Measurements from ENCODE around the gene MAGI3.
A peak's percentile ranks its signal among the peaks of the same experiment; 100 is the strongest.

The MAGI3 gene

DNA sequence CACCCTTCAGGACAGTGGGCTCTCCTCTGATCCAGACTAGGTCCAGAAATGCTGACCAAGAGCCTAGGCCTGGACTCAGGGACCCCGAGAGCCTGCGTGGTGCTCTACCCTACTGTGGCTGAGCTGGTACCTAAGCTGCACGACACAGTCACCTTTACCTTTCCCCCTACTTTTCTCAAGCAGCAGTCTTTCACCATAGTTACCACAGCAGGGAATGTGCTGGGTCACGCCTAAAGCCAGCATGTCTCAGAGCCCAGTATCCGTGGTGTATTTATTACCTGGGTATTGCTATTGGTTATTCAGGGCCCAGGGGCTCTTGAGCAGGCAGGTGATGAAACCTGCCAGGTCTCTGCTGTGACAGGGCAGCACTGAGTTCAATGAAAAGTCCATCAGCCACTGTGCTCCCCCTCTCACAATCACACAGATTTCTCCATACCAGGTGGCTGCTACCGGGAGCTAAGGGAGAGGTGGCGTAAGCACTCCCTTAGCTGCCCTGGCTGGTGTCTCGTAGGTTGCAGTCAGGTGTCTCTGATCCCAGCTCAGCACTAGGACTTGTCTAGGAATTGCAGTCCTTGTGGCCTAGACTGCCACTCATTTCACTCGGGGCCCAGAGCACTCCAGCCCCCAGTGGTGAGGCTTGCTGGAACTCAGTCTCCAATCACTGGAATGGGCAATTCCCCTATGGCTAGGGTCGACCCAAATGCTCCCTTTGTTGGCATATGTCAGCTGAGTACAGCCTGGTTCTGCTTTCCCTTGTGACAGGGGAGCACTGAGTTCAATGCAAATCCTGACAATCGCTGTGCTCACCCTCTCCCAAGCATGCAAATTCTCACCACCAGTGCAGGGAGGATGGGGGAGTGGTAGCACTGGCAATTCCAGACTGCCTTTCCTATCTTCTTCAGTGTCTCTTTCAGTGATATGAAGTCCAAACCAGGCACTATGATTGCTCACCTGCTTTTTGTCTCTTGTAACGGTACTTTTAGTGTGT is 240.3 kb downstream of the MAGI3 start:
- Histone ChIP-seq H3K27ac (ENCODE audit: poor library complexity, severe bottlenecking) (no peak overlapping the region), H3K27me3 (ENCODE audit: insufficient read depth, poor library complexity, severe bottlenecking) (no peaks in the 10 kb centered on the region), H3K9me3 (ENCODE audit: severe bottlenecking) (peaks cover 1% of the 10 kb centered on the region), H3K4me3 (ENCODE audit: severe bottlenecking) (no peak overlapping the region), H3K36me3 (ENCODE audit: low read depth) (peaks cover 3% of the 10 kb centered on the region; the same call in 1 of the 2 replicates), H3K4me1 (ENCODE audit: insufficient read depth, poor library complexity, severe bottlenecking) (no peaks in the 10 kb centered on the region)
- ATAC-seq (ENCODE audit: low read depth) = no peak
- no peak for TF ChIP-seq CTCF (IDR thresholded peaks at IDR 0.05; ENCODE audit: poor library complexity, severe bottlenecking)
- no peak for DNase-seq (ENCODE audit: low spot score)

GRCh38 chr1:113641396-113641795 is 251.1 kb downstream of the MAGI3 start:
- ATAC-seq (ENCODE audit: low read depth) (no peak), DNase-seq (ENCODE audit: low spot score) (no peak)
- Histone ChIP-seq H3K36me3 (ENCODE audit: low read depth) (0 out of 2 replicates have a peak, but pooled peaks cover 3% of the 10 kb centered on the region), H3K4me1 (ENCODE audit: insufficient read depth, poor library complexity, severe bottlenecking) (no peaks in the 10 kb centered on the region), H3K4me3 (ENCODE audit: severe bottlenecking) (no peak overlapping the region), H3K9me3 (ENCODE audit: severe bottlenecking) (no peaks in the 10 kb centered on the region), H3K27ac (ENCODE audit: poor library complexity, severe bottlenecking) (no peak overlapping the region), H3K27me3 (ENCODE audit: insufficient read depth, poor library complexity, severe bottlenecking) (no peaks in the 10 kb centered on the region)
- TF ChIP-seq CTCF (IDR thresholded peaks at IDR 0.05; ENCODE audit: poor library complexity, severe bottlenecking) = no peak

DNA sequence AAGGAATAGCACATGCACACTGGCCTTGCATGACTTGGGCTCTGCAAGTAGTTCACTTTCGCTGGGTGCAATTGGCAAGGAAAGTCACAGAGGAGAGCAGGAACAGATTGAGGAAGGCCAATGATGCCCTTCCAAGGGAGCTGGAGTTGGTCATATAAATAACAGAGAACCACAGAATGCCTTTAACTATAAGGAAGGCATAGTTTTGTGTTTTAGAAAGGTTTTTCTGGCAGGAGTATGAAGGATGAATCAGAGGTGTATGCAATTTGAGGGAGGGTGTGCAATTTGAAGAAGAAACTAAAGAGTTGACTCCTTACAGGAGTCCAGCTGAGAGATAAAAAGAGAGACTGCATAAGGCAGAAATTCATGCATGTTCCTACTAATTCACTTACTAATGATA is 256.8 kb downstream of the MAGI3 start:
- no peak for DNase-seq (ENCODE audit: low spot score)
- no peak overlapping the region for H3K4me3 ChIP-seq (ENCODE audit: severe bottlenecking)
- TF ChIP-seq CTCF (IDR thresholded peaks at IDR 0.05; ENCODE audit: poor library complexity, severe bottlenecking) = no peak
- H3K27me3 ChIP-seq (ENCODE audit: insufficient read depth, poor library complexity, severe bottlenecking) = no peaks in the 10 kb centered on the region
- no peak overlapping the region for H3K27ac ChIP-seq (ENCODE audit: poor library complexity, severe bottlenecking)
- no peaks in the 10 kb centered on the region for H3K36me3 ChIP-seq (ENCODE audit: low read depth)
- no peaks in the 10 kb centered on the region for H3K4me1 ChIP-seq (ENCODE audit: insufficient read depth, poor library complexity, severe bottlenecking)
- no peaks in the 10 kb centered on the region for H3K9me3 ChIP-seq (ENCODE audit: severe bottlenecking)
- no peak for ATAC-seq (ENCODE audit: low read depth)

GRCh38 chr1:113648478-113648877 is 258.2 kb downstream of the MAGI3 start:
- TF ChIP-seq CTCF (IDR thresholded peaks at IDR 0.05; ENCODE audit: poor library complexity, severe bottlenecking) = no peak

GRCh38 chr1:113652771-113653170 is 262.5 kb downstream of the MAGI3 start:
- no peak for TF ChIP-seq CTCF (IDR thresholded peaks at IDR 0.05; ENCODE audit: poor library complexity, severe bottlenecking)
- Histone ChIP-seq H3K4me3 (ENCODE audit: severe bottlenecking) (no peak overlapping the region), H3K27ac (ENCODE audit: poor library complexity, severe bottlenecking) (peak overlapping the region; percentile 50), H3K9me3 (ENCODE audit: severe bottlenecking) (no peaks in the 10 kb centered on the region), H3K36me3 (ENCODE audit: low read depth) (peaks cover 10% of the 10 kb centered on the region; the same call in 1 of the 2 replicates), H3K4me1 (ENCODE audit: insufficient read depth, poor library complexity, severe bottlenecking) (peaks cover 9% of the 10 kb centered on the region), H3K27me3 (ENCODE audit: insufficient read depth, poor library complexity, severe bottlenecking) (no peaks in the 10 kb centered on the region)
- peak; percentile 97 for ATAC-seq (ENCODE audit: low read depth)
- DNase-seq (ENCODE audit: low spot score) = peak; percentile 62

More at GRCh38 chr1:113648478-113648877, 258.2 kb downstream of the MAGI3 start:
- Histone ChIP-seq H3K27ac (ENCODE audit: poor library complexity, severe bottlenecking) (no peak overlapping the region), H3K9me3 (ENCODE audit: severe bottlenecking) (no peaks in the 10 kb centered on the region), H3K4me3 (ENCODE audit: severe bottlenecking) (no peak overlapping the region), H3K4me1 (ENCODE audit: insufficient read depth, poor library complexity, severe bottlenecking) (peaks cover 9% of the 10 kb centered on the region), H3K27me3 (ENCODE audit: insufficient read depth, poor library complexity, severe bottlenecking) (no peaks in the 10 kb centered on the region), H3K36me3 (ENCODE audit: low read depth) (no peaks in the 10 kb centered on the region)
- ATAC-seq (ENCODE audit: low read depth) = no peak
- DNase-seq (ENCODE audit: low spot score) = no peak
